Stomach (tissue), 9 donors: Measurements from ENCODE around the gene RAB26. TPM values are rescaled to one million over a fixed set of nuclear protein-coding genes. Genes with fewer than 3 reads are reported as not detected.
"Not testable (repeated sequence)": the region's sequence is repeated elsewhere in the genome, so short reads cannot be mapped to it uniquely, and the experiment has no call there.

ENCODE experiments used
- DNase-seq, 2 donors: peaks; one replicate each; pipeline versions ENCODE4 v3.0.0 to v3.0.0-alpha.2; 2013 to 2019
- H3K27ac ChIP-seq, 5 donors: fragments of 200-600 bp in 4 of 5; sonication (generic) in 4 of 5; one replicate each; pipeline ENCODE4 v1.5.1; 2013 to 2019; ENCODE audit warnings: mild to moderate bottlenecking in 1 of 5, moderate library complexity in 1 of 5
- H3K27me3 ChIP-seq, 3 donors: fragments of 200-600 bp; sonication (generic); one replicate each; pipeline ENCODE4 v1.5.1; 2017 to 2019; ENCODE audit warnings: mixed run types in 1 of 3
- H3K36me3 ChIP-seq, 4 donors: fragments of 200-600 bp; sonication (generic); 1 replicate in 3 of 4; 2 replicates in 1 of 4; pipeline ENCODE4 v1.5.1; 2016 to 2019
- H3K4me1 ChIP-seq, 4 donors: fragments of 200-600 bp; sonication (generic); one replicate each; pipeline ENCODE4 v1.5.1; 2016 to 2019
- H3K4me3 ChIP-seq, 4 donors: fragments of 200-600 bp; sonication (generic) in 3 of 4; one replicate each; pipeline ENCODE4 v1.5.1; 2016 to 2019; ENCODE audit warnings: mild to moderate bottlenecking in 1 of 4
- H3K9me3 ChIP-seq, 4 donors: fragments of 200-600 bp; sonication (generic); one replicate each; pipeline ENCODE4 v1.5.1; 2016 to 2019
- WGBS, 5 donors: extraction: QIAGEN DNeasy Blood & Tissue Kit in 3 of 5; methylation state at CpG; one replicate each; pipeline versions ENCODE4 v1.1.5 to v1.1.7; 2013 to 2018; 5-methylcytosine and 5-hydroxymethylcytosine counted together
- intact Hi-C: fragments of 100-400 bp; cut with DNase I; formaldehyde crosslinking; loops from one replicate; pipeline ENCODE4 v1.15.1; 2023; ENCODE audit warnings: low total_unique reads
- polyA plus RNA-seq, 3 donors: library from polyadenylated mRNA; stranded (reverse); fragments of 200-250 nt; gene quantifications; one replicate each; pipeline ENCODE4 v1.2.3, GENCODE V29; 2013
- total RNA-seq, 5 donors: library from RNA; depleted of rRNA; stranded (reverse); fragments of >200 nt; gene quantifications; one replicate each; pipeline versions ENCODE4 v1.1.0 to v1.2.3, GENCODE V29; 2014 to 2016
- donor health status: healthy with polysubstance abuse.
- donor health status: Bipolar disorder and iron deficiency.
- donor health status: healthy.

The RAB26 gene
- total and polyA plus RNA-seq, 8 donors: 15.1 to 114 (median 27.2) TPM; not detected in 3

DNA sequence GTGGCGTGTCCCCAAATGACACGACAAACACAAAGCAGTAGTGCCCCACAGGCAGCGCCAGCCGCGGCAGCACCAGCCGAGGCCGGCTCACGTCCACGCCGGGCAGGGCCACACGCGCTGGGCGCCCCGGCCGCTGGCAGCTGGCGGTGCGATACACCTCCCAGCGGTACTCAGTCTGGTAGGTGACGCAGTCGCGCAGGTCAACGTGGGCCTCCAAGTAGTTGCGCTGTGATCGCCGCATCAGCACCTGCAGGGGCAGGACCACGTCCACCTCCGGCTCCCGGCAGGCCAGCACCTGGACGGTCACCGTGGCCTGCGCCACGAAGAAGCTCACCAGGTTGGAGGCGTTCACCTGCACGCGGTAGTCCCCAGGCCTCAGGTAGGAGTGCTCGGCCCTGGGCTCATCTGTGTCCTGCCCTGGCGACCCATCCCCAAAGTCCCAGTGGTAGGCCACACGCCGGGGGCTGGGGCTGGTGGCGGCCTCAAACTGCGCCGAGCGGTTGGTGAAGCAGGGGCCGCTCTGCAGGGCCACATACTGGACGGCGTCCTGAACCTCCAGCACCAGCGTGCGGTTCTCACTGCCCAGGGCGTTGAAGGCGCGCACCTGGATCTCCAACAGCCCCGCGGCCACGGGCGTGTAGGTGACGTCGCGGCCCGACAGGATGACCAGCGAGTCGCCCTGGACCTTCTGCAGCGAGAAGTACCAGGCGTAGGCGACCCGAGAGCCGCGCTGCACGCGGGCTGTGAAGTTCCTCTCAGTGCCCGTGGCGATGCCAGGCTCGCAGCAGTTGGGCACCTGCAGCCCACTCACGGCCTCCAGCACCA, 39.8 kb upstream of the RAB26 start:
- H3K9me3 ChIP-seq, H3K27ac ChIP-seq, H3K4me1 ChIP-seq, H3K4me3 ChIP-seq, DNase-seq, intact Hi-C loops, H3K27me3 ChIP-seq: not testable (repeated sequence)
- peaks cover 51 to 87% (median 86%) of the 10 kb centered on the region in 4 donors for H3K36me3 ChIP-seq
- 96 to 97% (median 97%) methylated on average over 52 to 73 of the region's 73 CpGs for WGBS, 5 donors

DNA sequence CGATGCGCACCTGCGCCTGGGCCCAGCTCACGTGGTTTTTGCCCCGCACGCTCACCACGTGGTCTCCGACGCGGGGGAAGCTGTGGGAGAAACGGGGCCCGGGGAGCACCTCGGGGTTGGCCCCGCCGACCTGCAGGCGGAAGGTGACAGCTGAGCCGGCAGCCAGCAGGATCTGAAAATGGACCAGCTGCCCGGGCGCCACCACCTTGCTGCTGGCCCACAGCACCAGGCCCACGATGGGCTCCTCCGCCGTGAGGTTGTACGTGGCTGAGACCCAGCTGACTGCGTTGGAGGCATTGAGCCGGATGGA, 39.2 kb upstream of the RAB26 start:
- H3K9me3 ChIP-seq, H3K27me3 ChIP-seq, DNase-seq, H3K4me3 ChIP-seq, H3K27ac ChIP-seq, H3K4me1 ChIP-seq, intact Hi-C loops: not testable (repeated sequence)
- 91 to 96% (median 94%) methylated on average over 13 to 25 of the region's 25 CpGs for WGBS, 5 donors
- peaks cover 55 to 91% (median 90%) of the 10 kb centered on the region in 4 donors for H3K36me3 ChIP-seq

DNA sequence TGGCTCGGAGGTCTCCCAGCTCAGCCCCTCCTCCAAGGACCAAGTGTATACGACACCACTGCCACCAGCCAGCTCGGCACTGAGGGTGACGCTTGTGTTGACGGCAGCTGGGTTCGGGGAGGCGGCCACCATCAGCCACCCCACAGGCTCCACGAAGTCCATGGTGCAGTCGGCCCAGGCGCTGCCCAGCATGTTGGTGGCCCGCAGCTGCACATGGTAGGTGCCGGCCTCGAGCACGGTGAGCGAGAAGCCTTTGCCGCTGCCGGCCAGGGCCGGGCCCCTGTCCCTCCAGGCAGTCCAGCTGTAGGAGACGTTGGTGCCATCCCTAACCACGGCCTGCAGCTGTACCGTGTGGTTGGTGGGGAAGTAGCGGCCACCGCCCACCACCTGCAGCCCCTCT, 38.6 kb upstream of the RAB26 start:
- DNase-seq, H3K27me3 ChIP-seq, H3K9me3 ChIP-seq, H3K4me1 ChIP-seq, intact Hi-C loops, H3K4me3 ChIP-seq, H3K27ac ChIP-seq: not testable (repeated sequence)
- peaks cover 57 to 97% (median 96%) of the 10 kb centered on the region in 4 donors for H3K36me3 ChIP-seq
- WGBS, 5 donors: 85 to 95% (median 91%) methylated on average over 14 to 23 of the region's 23 CpGs; no CpG with 5 or more reads in 1 of the 5 donors

DNA sequence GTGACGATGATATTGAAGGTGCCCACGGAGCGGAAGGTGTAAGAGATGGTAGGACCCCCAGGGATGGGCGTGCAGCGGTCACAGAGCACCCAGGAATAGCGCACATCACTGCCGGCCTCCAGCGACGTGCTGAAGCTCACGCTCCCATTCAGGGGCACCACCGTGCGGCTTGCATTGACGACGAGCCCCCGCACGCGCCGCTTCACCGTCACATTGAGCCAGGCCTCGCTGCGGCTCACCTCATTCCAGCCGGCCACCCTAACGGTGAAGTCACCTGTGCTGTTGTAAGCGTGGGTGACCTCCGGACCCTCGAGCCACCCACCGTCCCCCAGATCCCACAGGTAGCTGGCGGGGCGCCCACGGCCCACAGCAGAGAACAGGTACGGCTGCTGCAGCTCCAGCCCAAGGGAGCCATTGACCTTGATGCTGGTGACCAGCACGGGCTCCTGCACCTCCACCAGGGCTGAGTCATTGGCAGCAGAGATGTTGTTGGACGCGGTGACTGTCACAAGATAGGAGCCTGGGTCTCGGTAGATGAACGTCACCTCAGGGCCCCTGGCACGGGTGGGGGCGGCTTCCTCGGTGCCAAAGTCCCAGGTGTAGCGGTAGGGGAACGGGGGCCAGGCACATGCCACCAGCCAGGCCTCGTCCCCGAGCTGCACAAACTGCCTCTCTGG, 38.0 kb upstream of the RAB26 start:
- H3K27ac ChIP-seq: not testable (repeated sequence)
- H3K36me3 ChIP-seq: peaks cover 54 to 98% (median 96%) of the 10 kb centered on the region in 4 donors
- 90 to 95% (median 94%) methylated on average over 27 to 42 of the region's 43 CpGs for WGBS, 5 donors

DNA sequence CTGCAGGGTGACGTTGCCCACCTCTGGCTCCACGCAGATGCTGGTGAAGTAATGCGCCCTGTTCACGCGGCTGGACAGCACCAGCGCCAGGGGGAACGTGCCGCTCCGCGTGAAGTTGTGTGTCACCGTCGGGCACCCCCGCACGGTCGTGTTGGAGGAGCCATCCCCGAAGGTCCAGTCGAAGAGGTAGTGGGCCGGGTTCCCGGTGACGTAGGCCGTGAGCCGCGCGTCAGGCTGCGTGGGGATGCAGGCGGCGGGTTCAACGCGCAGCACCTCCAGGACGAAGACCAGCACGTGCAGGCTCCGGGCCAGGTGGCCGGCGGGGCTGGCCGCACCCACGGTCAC, 37.4 kb upstream of the RAB26 start:
- Histone ChIP-seq H3K36me3 (peaks cover 51 to 96% (median 94%) of the 10 kb centered on the region in 4 donors), H3K27ac (peak overlapping the region in 1 of 5 donors; percentile 9)
- H3K4me3 ChIP-seq, H3K27me3 ChIP-seq, DNase-seq, H3K9me3 ChIP-seq, H3K4me1 ChIP-seq, intact Hi-C loops: not testable (repeated sequence)
- 94 to 98% (median 96%) methylated on average over 7 to 36 of the region's 36 CpGs for WGBS, 5 donors

More for the DNA sequence above, 38.0 kb upstream of the RAB26 start:
- H3K4me3 ChIP-seq, DNase-seq, H3K4me1 ChIP-seq, intact Hi-C loops, H3K9me3 ChIP-seq, H3K27me3 ChIP-seq: not testable (repeated sequence)

DNA sequence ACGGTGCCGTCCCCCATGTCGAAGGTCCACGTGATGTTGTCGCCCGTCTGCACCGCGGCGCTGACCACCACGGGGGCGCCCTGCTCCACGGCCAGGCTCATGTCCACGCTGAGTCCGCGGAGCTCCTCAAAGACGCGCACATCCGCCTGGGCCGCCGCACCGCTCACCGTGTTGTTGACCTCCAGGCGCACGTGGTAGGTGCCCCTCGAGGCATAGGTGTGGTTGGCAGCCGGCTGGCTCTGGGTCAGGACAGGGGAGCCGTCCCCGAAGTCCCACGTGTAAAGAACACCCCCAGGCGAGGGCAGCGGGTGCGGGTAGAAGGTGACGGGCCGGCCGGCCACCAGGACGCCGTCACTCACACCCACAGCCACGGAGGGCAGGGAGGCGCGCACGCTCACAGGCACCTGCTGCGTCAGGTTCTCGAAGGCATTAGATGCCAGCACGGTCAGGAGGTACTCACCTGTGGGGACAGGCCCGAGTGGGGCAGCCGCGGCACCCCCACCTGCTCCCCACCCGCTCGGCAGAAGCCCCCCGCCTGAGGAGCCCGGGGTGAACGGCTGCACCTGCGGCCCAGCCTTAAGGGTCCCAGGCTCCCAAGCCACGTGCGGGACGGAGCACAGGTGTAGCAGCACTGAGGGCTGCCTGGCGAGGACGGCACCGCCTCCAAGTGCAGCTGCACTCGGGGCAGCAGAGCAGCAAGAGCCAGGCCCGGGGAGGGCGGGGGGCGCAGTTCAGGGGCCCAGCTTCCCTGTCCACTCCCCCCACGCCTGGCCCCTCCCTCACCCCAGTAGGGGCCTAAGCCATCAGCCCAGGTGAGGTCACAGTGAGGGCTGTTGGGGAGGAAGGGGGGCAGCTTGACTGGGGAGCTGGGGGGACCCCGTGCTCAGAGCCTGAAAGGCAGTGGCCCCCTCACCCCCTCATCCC, 36.8 kb upstream of the RAB26 start:
- WGBS, 5 donors: 92 to 96% (median 95%) methylated on average over 14 to 65 of the region's 65 CpGs
- H3K4me1 ChIP-seq, H3K4me3 ChIP-seq, intact Hi-C loops, H3K9me3 ChIP-seq, H3K27me3 ChIP-seq, DNase-seq, H3K27ac ChIP-seq: not testable (repeated sequence)
- H3K36me3 ChIP-seq: peaks cover 51 to 89% (median 88%) of the 10 kb centered on the region in 4 donors

DNA sequence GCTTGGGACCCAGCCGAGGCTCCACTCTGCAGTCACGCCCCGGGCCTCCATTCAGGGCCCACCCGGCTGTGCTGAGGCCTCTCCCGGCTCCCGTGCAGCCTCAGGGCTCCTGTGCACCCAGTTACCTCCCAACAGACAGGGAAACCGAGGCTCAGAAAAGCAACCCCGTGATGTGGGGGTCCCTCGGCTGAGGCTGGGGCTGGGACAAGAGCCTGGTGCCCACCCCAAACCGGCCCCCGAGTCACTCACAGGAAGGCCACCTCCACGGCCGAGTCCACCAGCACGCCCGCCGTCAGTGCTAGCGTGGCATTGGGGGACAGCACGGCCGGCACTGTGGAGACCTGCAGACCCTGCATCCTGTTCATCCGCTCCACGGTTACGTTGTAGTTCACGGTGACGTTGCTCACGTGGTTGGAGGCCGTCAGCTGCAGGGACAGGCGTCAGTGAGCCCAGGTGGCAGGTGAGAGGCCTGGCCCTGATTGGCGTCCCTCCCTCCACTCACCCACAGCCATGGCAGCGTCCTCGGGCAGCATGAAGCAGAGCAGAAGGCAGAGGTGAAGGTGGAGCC, 35.8 kb upstream of the RAB26 start:
- H3K27me3 ChIP-seq, H3K4me3 ChIP-seq, DNase-seq, H3K27ac ChIP-seq, H3K9me3 ChIP-seq, intact Hi-C loops: not testable (repeated sequence)
- WGBS, 5 donors: 82 to 92% (median 86%) methylated on average over 5 to 30 of the region's 30 CpGs
- Histone ChIP-seq H3K36me3 (peaks cover 51 to 86% (median 79%) of the 10 kb centered on the region in 4 donors), H3K4me1 (peaks cover 5 to 15% (median 13%) of the 10 kb centered on the region in 4 donors)

DNA sequence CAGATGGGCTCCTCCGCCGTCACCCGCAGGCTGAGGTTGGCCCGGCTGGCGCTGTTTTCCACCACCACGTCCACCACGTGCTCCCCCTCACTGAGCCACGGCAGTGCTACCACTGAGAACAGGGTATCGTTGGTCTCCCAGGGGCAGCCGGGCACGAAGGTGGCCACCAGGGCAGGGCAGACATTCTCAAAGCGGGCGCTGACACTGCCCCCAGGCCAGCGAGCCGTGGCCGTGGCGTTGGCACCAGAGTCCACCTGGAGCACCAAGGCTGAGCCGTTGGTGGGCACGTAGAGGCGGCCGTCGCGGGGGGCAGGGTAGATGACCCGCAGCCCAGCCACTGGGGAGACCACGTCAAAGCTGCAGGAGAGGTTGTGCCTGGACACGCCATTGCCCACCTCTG, 34.2 kb upstream of the RAB26 start:
- H3K9me3 ChIP-seq, intact Hi-C loops, H3K27me3 ChIP-seq, H3K27ac ChIP-seq, H3K4me3 ChIP-seq, DNase-seq: not testable (repeated sequence)
- Histone ChIP-seq H3K36me3 (peaks cover 41 to 70% (median 63%) of the 10 kb centered on the region in 4 donors), H3K4me1 (peaks cover 5 to 25% (median 16%) of the 10 kb centered on the region in 4 donors)
- 92 to 95% (median 94%) methylated on average over 11 to 26 of the region's 26 CpGs for WGBS, 5 donors

DNA sequence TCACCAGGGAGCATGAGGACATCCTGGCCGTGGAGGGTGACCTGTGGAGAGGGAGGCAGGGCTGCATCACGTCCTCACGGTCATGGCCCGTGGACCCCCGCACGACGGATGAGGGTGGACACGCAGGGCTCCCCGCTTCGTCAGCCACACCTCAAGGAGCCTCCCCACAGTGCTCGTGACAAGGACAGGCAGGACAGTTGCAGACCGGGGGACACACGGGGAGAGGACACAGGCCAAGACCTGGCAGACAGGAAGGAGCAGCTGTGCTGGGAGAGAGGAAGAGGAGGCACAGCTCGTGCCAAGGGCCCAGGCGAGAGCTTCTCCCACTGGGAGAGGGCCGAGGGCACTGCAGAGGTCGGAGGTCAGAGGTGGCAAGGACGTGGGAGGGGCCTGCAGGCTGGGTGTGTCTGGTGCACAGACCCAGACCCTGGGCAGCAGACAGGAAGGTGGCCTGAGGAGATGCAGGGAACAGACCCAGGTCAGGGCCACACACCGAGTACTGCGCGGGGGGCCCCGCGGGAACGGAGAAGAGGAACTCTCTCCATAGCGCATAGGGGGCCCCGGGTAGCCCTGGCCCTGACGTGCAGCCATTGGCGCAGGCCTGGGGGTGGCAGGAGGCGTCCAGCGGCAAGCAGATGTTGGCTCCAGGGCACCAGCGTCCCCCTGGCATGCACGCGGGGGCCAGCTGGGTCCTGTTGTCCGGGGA, 33.4 kb upstream of the RAB26 start:
- H3K27ac ChIP-seq, H3K27me3 ChIP-seq, intact Hi-C loops, H3K9me3 ChIP-seq, H3K4me3 ChIP-seq, DNase-seq: not testable (repeated sequence)
- Histone ChIP-seq H3K36me3 (peaks cover 34 to 62% (median 55%) of the 10 kb centered on the region in 4 donors), H3K4me1 (peaks cover 5 to 25% (median 16%) of the 10 kb centered on the region in 4 donors)
- 64 to 91% (median 90%) methylated on average over 10 to 33 of the region's 34 CpGs for WGBS, 5 donors
